ENCODE results near the gene TRAPPC5.

- no peak for TF ChIP-seq CREB5 (CRISPR knock-in tag; IDR thresholded peaks at IDR 0.05; ENCODE audit: low read depth)
- TF ChIP-seq ESRRG (CRISPR knock-in tag; IDR thresholded peaks at IDR 0.05) = no peak
- no peak for TF ChIP-seq RARB (CRISPR knock-in tag; IDR thresholded peaks at IDR 0.05)
- no peak for TF ChIP-seq OSR1 (CRISPR knock-in tag; IDR thresholded peaks at IDR 0.05)
- no peak for TF ChIP-seq ARNTL (CRISPR knock-in tag; IDR thresholded peaks at IDR 0.05; ENCODE audit: borderline replicate concordance, low read depth)
- TF ChIP-seq PATZ1 (CRISPR knock-in tag; IDR thresholded peaks at IDR 0.05; ENCODE audit: borderline replicate concordance) = no peak
- TF ChIP-seq ZNF70 (CRISPR knock-in tag; IDR thresholded peaks at IDR 0.05) = no peak
- TF ChIP-seq ZC3H10 (CRISPR knock-in tag; IDR thresholded peaks at IDR 0.05) = no peak
- no peak for TF ChIP-seq TCF4 (CRISPR knock-in tag; IDR thresholded peaks at IDR 0.05; ENCODE audit: borderline replicate concordance)
- no peak for TF ChIP-seq ISL1 (CRISPR knock-in tag; IDR thresholded peaks at IDR 0.05)
These were observed at the start of gene TRAPPC5 for GRCh38 chr19:7680606-7681339.
